HPDE6-E6E7 (cell line): ENCODE data around the gene DTNA.
A peak's percentile ranks its signal among the peaks of the same experiment; 100 is the strongest.
"Not testable (repeated sequence)": the region's sequence is repeated elsewhere in the genome, so short reads cannot be mapped to it uniquely, and the experiment has no call there.

Source experiments
- DNase-seq: peaks from one replicate; pipeline ENCODE4 v3.0.0; 2011; ENCODE audit warnings: missing footprints; ENCODE audit errors: extremely low spot score

DTNA gene

GRCh38 chr18:34723143-34723542 is 13.0 kb downstream of the DTNA start:
- no peak for DNase-seq

DNA sequence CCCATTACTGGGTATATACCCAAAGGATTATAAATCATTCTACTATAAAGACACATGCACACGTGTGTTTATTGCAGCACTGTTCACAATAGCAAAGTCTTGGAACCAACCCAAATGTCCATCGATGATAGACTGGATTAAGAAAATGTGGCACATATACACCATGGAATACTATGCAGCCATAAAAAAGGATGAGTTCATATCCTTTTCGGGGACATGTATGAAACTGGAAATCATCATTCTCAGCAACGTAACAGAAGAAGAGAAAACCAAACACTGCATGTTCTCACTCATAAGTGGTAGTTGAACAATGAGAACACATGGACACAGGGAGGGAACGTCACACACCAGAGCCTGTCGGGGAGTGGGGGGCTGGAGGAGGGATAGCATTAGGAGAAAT is 15.6 kb downstream of the DTNA start:
- not testable (repeated sequence) for DNase-seq

- DNase-seq = no peak
Measured at GRCh38 chr18:34726286-34727004, 16.3 kb downstream of the DTNA start.

DNA sequence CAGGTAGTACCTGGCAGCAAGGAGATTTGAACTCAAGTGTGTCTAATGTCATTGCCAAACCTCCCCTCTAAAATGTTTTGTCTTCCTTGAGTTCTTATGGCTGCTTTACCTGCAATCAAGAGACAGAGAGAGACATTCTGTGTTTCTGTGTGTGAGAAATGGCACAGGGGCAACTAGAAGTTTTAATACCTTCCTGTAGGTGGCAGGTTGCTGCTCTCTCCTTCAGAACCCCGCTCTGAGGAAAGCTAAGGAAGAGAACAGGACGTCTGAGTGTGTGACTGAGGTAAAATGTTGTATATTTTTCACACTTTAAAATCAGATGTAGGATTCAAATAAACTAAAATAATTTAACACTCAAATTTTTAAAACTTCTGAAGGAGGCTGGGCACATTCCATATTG is 19.2 kb downstream of the DTNA start:
- no peak for DNase-seq

DNA sequence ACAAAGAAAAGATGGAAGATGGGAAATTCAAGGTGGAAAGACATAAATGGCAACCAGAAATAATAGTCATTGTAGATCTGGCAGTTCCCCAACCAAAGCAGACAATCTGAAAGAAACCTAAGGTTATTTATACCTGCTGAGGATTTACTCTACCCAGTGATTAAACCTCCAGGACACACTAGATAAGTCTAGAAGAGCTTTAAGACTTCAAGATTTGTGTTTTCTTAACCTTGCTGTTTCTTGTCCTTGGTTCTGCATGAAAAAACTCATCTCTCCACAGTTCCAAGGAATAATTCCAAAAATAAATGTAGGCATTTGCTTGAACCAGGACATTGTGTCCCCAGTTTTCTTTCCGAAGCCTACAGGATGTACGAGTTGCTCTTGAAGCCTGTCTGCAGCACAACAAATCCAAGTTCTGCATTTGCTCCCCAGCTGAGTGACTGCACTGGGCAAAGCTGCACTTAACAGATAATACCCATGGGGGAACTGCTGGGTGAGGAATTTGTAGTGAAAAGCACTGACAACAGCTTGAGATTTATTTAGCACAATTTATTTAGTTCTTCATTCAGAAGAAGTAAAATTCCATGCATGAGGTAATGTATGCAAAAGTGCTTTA is 19.8 kb downstream of the DTNA start:
- DNase-seq = no peak

GRCh38 chr18:34730774-34731173 is 20.7 kb downstream of the DTNA start:
- no peak for DNase-seq

- no peak for DNase-seq
Measured at GRCh38 chr18:34734056-34734455, 24.0 kb downstream of the DTNA start.

GRCh38 chr18:34734526-34734925 is 24.4 kb downstream of the DTNA start:
- DNase-seq = not testable (repeated sequence)

- no peak for DNase-seq
Measured at GRCh38 chr18:34738175-34738894, 28.2 kb downstream of the DTNA start.

GRCh38 chr18:34740101-34740500 is 30.0 kb downstream of the DTNA start:
- DNase-seq = no peak

GRCh38 chr18:34740724-34741123 is 30.6 kb downstream of the DTNA start:
- DNase-seq = no peak

GRCh38 chr18:34741401-34741800 is 31.3 kb downstream of the DTNA start:
- DNase-seq = no peak

DNA sequence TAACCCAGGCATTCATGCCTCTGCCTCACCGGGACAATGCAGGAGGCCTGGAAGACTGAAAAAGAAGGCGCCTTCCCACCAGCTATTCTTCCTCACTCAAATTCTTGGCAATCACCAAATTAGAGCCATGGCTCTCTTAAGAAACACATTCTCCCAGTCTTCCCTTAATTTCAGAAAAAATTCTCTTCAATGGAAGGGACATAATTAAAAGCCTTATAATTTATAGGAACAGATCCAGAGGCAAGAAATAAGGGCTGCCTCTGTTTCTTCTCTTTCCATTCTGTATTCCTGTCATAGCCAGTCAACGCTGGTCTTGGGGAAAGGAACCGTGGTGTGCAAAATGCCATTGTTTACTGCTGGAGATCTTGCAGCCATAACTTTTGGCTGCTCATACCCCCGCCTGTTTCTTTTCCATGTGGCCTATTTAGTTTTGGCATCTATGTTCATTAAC is 32.8 kb downstream of the DTNA start:
- DNase-seq = no peak

DNA sequence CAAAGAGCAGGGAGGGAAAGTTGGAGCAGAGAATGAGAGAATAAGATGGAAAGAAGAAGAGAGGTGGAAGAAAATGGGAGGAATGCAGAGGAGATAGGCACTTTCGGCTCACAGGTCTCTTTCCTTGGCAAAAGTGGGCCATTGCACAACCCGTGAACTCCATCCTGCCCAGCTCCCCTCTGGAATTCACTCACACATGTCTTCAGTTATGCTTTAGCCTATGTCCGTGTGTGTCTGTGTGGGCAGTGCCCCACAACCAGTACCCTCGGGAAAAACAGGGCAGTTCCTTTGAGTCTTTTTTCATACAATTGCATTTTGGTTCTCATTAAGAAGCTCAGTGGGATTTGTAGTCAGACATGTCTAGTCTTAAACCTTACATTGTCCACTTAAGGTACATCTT is 34.5 kb downstream of the DTNA start:
- DNase-seq = no peak

GRCh38 chr18:34746614-34747013 is 36.5 kb downstream of the DTNA start:
- no peak for DNase-seq

GRCh38 chr18:34749721-34750120 is 39.6 kb downstream of the DTNA start:
- DNase-seq = no peak

DNA sequence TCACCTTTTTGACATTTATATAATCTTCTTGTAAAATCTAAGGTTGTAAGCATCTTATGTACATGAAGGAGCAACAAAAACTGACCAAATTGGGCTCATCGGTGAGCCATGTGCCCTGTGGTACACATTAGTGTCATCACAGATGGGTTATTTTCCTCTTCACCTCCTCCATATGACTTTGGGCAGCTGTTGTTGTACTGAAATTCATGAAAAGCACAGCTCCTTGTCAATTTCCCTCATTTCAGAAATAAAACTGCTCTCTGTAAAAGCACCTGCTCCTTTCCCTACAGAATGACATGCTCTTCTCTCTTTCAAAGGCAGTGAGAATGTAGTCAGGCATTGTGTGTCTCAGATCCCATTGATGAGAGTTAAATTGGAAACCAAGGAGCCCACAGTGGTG is 42.0 kb downstream of the DTNA start:
- no peak for DNase-seq

DNA sequence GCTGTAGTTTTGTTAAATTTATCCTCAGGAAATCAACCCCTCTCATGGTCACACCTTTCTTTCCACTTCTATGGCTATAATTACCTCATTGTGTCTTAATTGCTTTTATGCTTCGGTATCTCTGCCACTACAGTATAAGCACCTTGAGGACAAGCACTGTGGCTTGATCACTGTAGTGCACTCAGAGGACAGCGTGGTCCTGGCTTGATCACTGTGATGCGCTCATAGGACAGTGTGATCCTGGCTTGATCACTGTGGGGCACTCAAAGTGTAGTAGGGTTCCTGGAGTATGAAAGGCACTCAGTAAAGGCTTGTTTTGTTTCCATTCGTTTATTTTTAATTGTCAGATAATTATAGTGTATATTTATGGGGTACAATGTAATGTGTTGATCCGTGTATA is 44.2 kb downstream of the DTNA start:
- DNase-seq = no peak

- no peak for DNase-seq
Measured at GRCh38 chr18:34757666-34758065, 47.6 kb downstream of the DTNA start.

- DNase-seq = no peak
Measured at GRCh38 chr18:34758378-34758948, 48.4 kb downstream of the DTNA start.

- DNase-seq = no peak
Measured at GRCh38 chr18:34760444-34760843, 50.3 kb downstream of the DTNA start.

- DNase-seq = no peak
Measured at GRCh38 chr18:34764451-34764850, 54.4 kb downstream of the DTNA start.

GRCh38 chr18:34767601-34768027 is 57.5 kb downstream of the DTNA start:
- peak; percentile 46 for DNase-seq
